ENCODE results near the gene NAPEPLD.
"Not testable (repeated sequence)": the region's sequence is repeated elsewhere in the genome, so short reads cannot be mapped to it uniquely, and the experiment has no call there.

Gene NAPEPLD

GRCh38 chr7:103148994-103149807 lies at the start of gene NAPEPLD:
NAPEPLD (minus strand) TSS chr7:103149099; CDS start chr7:103128776, 20,323 bp downstream.
- DNase-seq, result peak; percentile 52

GRCh38 chr7:103198079-103198478 lies 49.2 kb upstream of the NAPEPLD start:
- not testable (repeated sequence) for DNase-seq

GRCh38 chr7:103195364-103195763 lies 46.5 kb upstream of the NAPEPLD start:
- DNase-seq, result not testable (repeated sequence)

GRCh38 chr7:103172415-103173146 lies 23.7 kb upstream of the NAPEPLD start:
- DNase-seq, result not testable (repeated sequence)

GRCh38 chr7:103171695-103172414 lies 23.0 kb upstream of the NAPEPLD start:
- DNase-seq, result not testable (repeated sequence)

- not testable (repeated sequence) for DNase-seq
Observed at GRCh38 chr7:103166921-103167544, 18.1 kb upstream of the NAPEPLD start.

GRCh38 chr7:103163087-103163825 lies 14.4 kb upstream of the NAPEPLD start:
- DNase-seq, result not testable (repeated sequence)

- not testable (repeated sequence) for DNase-seq
Observed at GRCh38 chr7:103162641-103163040, 13.7 kb upstream of the NAPEPLD start.

- DNase-seq, result not testable (repeated sequence)
Observed at GRCh38 chr7:103161998-103162616, 13.2 kb upstream of the NAPEPLD start.

GRCh38 chr7:103159072-103159471 lies 10.2 kb upstream of the NAPEPLD start:
- not testable (repeated sequence) for DNase-seq

GRCh38 chr7:103155331-103156024 lies 6.6 kb upstream of the NAPEPLD start:
- not testable (repeated sequence) for DNase-seq

- DNase-seq, result no peak
Observed at GRCh38 chr7:103154042-103154441, 5.1 kb upstream of the NAPEPLD start.

GRCh38 chr7:103152744-103153617 lies 4.1 kb upstream of the NAPEPLD start:
- not testable (repeated sequence) for DNase-seq

GRCh38 chr7:103151993-103152676 lies 3.2 kb upstream of the NAPEPLD start:
- DNase-seq, result not testable (repeated sequence)

GRCh38 chr7:103150192-103150591 lies 1.3 kb upstream of the NAPEPLD start:
- no peak for DNase-seq

GRCh38 chr7:103149808-103150180 lies 895 bp upstream of the NAPEPLD start:
- DNase-seq, result no peak

GRCh38 chr7:103148131-103148993 lies 537 bp downstream of the NAPEPLD start:
- DNase-seq, result no peak

GRCh38 chr7:103144754-103145153 lies 4.1 kb downstream of the NAPEPLD start:
- not testable (repeated sequence) for DNase-seq
